ENCODE data around the gene CRCP. TPM values are rescaled to one million over a fixed set of nuclear protein-coding genes. Genes with fewer than 3 reads are reported as not detected.

CRCP gene
- polyA plus RNA-seq, 1 donor (not counting 4 experiments of a cell fraction or from before 2014, with no cell fraction given), result 25.4 TPM

DNA sequence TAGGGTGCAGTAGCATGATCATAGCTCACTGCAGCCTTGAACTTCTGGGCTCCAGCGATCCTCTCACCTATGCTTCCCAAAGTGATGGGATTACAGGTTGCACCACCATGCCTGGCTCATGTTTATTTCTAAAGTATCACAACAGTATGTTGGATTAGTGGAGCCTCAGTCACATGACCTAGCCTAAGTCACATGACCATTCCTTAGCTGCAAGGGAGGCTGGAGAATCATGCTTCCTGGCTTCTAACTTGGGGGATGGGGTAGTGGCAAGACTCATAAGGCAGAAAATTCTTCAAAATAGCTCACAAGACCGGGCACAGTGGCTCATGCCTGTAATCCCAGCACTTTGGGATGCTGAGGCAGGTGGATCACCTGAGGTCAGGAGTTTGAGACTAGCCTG lies 63.6 kb downstream of the CRCP start:
- Histone ChIP-seq H3K27ac (ENCODE audit: control insufficient read depth, insufficient read depth, low read length) (no peak overlapping the region), H3K4me1 (ENCODE audit: control insufficient read depth, extremely low read depth, insufficient read depth, low read length) (no peaks in the 10 kb centered on the region), H3K4me2 (ENCODE audit: control insufficient read depth, extremely low read depth, insufficient read depth, low read depth, low read length) (no peak overlapping the region), H3K9me3 (ENCODE audit: control insufficient read depth, low read depth, low read length) (no peaks in the 10 kb centered on the region), H4K20me1 (ENCODE audit: control insufficient read depth, extremely low read depth, insufficient read depth, low read length) (no peaks in the 10 kb centered on the region), H3K79me2 (ENCODE audit: control insufficient read depth, insufficient read depth, low read length) (no peaks in the 10 kb centered on the region), H3K9ac (ENCODE audit: control insufficient read depth, extremely low read depth, insufficient read depth, low read length) (no peak overlapping the region), H2AFZ (ENCODE audit: control insufficient read depth, low read length) (no peak overlapping the region), H3K36me3 (ENCODE audit: control insufficient read depth in 2 of 2, extremely low read depth in 1 of 2, insufficient read depth in 2 of 2, low read length in 2 of 2) (no peaks in the 10 kb centered on the region), H3K4me3 (ENCODE audit: control insufficient read depth in 2 of 3, extremely low read depth in 1 of 3, insufficient read depth in 2 of 3, low read depth in 1 of 3, low read length in 3 of 3) (no peak overlapping the region), H3K27me3 (ENCODE audit: control insufficient read depth, extremely low read depth, insufficient read depth, low read length) (no peaks in the 10 kb centered on the region), H3K9me1 (ENCODE audit: control insufficient read depth, extremely low read depth, insufficient read depth, low read length) (no peaks in the 10 kb centered on the region)
- TF ChIP-seq, protein P1, sequence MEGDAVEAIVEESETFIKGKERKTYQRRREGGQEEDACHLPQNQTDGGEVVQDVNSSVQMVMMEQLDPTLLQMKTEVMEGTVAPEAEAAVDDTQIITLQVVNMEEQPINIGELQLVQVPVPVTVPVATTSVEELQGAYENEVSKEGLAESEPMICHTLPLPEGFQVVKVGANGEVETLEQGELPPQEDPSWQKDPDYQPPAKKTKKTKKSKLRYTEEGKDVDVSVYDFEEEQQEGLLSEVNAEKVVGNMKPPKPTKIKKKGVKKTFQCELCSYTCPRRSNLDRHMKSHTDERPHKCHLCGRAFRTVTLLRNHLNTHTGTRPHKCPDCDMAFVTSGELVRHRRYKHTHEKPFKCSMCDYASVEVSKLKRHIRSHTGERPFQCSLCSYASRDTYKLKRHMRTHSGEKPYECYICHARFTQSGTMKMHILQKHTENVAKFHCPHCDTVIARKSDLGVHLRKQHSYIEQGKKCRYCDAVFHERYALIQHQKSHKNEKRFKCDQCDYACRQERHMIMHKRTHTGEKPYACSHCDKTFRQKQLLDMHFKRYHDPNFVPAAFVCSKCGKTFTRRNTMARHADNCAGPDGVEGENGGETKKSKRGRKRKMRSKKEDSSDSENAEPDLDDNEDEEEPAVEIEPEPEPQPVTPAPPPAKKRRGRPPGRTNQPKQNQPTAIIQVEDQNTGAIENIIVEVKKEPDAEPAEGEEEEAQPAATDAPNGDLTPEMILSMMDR (optimal IDR thresholded peaks at IDR 0.05 in 1 of 3, IDR thresholded peaks at IDR 0.05 in 1 of 3, conservative IDR thresholded peaks at IDR 0.05 in 1 of 3; ENCODE audit: extremely low read depth in 1 of 3, insufficient read depth in 2 of 3, low read length in 3 of 3), result no peak
- TF ChIP-seq EZH2 (IDR thresholded peaks at IDR 0.05; ENCODE audit: low read length), result no peak
- no peak for DNase-seq (ENCODE audit: low read depth, low spot score)
- FAIRE-seq, result no peak
- dilution Hi-C loops (cut with MboI; ENCODE audit: extremely low pct_ligation_motif_present, low sequenced_read_pairs), result no loop called here

DNA sequence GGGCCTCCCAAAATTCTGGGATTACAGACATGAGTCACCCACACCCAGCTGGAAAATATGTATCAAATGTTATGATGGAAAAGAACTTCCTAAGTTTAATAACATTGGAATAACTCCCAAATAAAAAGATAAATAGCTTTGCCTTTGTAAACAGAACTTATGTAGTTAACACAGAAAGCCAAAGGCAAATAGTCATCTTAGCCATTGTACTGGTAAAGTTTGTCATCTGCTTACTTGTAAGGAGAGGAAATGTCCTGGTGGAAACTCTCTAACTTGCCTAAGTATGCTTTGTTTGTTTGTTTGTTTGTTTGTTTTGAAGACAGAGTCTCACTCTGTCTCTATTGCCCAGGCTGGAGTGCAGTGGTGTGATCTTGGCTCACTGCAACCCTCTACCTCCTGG lies 66.7 kb downstream of the CRCP start:
- Histone ChIP-seq H3K79me2 (ENCODE audit: control insufficient read depth, insufficient read depth, low read length) (no peaks in the 10 kb centered on the region), H3K9me3 (ENCODE audit: control insufficient read depth, low read depth, low read length) (no peaks in the 10 kb centered on the region), H2AFZ (ENCODE audit: control insufficient read depth, low read length) (no peak overlapping the region), H3K9ac (ENCODE audit: control insufficient read depth, extremely low read depth, insufficient read depth, low read length) (no peak overlapping the region), H3K4me2 (ENCODE audit: control insufficient read depth, extremely low read depth, insufficient read depth, low read depth, low read length) (no peak overlapping the region), H4K20me1 (ENCODE audit: control insufficient read depth, extremely low read depth, insufficient read depth, low read length) (no peaks in the 10 kb centered on the region), H3K36me3 (ENCODE audit: control insufficient read depth in 2 of 2, extremely low read depth in 1 of 2, insufficient read depth in 2 of 2, low read length in 2 of 2) (no peaks in the 10 kb centered on the region), H3K27me3 (ENCODE audit: control insufficient read depth, extremely low read depth, insufficient read depth, low read length) (no peaks in the 10 kb centered on the region), H3K4me1 (ENCODE audit: control insufficient read depth, extremely low read depth, insufficient read depth, low read length) (no peaks in the 10 kb centered on the region), H3K4me3 (ENCODE audit: control insufficient read depth in 2 of 3, extremely low read depth in 1 of 3, insufficient read depth in 2 of 3, low read depth in 1 of 3, low read length in 3 of 3) (no peak overlapping the region), H3K9me1 (ENCODE audit: control insufficient read depth, extremely low read depth, insufficient read depth, low read length) (no peaks in the 10 kb centered on the region), H3K27ac (ENCODE audit: control insufficient read depth, insufficient read depth, low read length) (no peak overlapping the region)
- TF ChIP-seq, protein P1 (optimal IDR thresholded peaks at IDR 0.05 in 1 of 3, IDR thresholded peaks at IDR 0.05 in 1 of 3, conservative IDR thresholded peaks at IDR 0.05 in 1 of 3; ENCODE audit: extremely low read depth in 1 of 3, insufficient read depth in 2 of 3, low read length in 3 of 3), result no peak
- TF ChIP-seq EZH2 (IDR thresholded peaks at IDR 0.05; ENCODE audit: low read length), result no peak
- dilution Hi-C loops (cut with MboI; ENCODE audit: extremely low pct_ligation_motif_present, low sequenced_read_pairs), result no loop called here
- no peak for FAIRE-seq
- no peak for DNase-seq (ENCODE audit: low read depth, low spot score)

Measured in keratinocyte (primary cell).